IPS-20b (cell line): ENCODE results near the gene PIEZO1.
"Not testable (repeated sequence)": the region's sequence is repeated elsewhere in the genome, so short reads cannot be mapped to it uniquely, and the experiment has no call there.

Experiments used
- H3K27ac ChIP-seq: one replicate; pipeline ENCODE4 v1.5.1; 2013; ENCODE audit warnings: low read length
- H3K27me3 ChIP-seq: 2 replicates; pipeline ENCODE4 v1.6.1; 2013; ENCODE audit warnings: mild to moderate bottlenecking, low read length, inconsistent platforms; ENCODE audit not compliant: insufficient read depth
- H3K36me3 ChIP-seq: 2 replicates; pipeline ENCODE4 v1.6.1; 2013; ENCODE audit warnings: low read depth, mild to moderate bottlenecking, inconsistent platforms, low read length, moderate library complexity; ENCODE audit not compliant: insufficient read depth
- H3K4me1 ChIP-seq: 2 replicates; pipeline ENCODE4 v1.6.1; 2013; ENCODE audit warnings: mild to moderate bottlenecking, control low read depth, inconsistent platforms, low read length, moderate library complexity; ENCODE audit not compliant: insufficient read depth
- H3K4me3 ChIP-seq: 2 replicates; pipeline ENCODE4 v1.5.1; 2013; ENCODE audit warnings: mild to moderate bottlenecking, low read length, inconsistent platforms
- H3K9ac ChIP-seq: 2 replicates; pipeline ENCODE4 v1.6.1; 2013; ENCODE audit warnings: low read depth, mild to moderate bottlenecking, inconsistent platforms, low read length, moderate library complexity
- H3K9me3 ChIP-seq: 2 replicates; pipeline ENCODE4 v1.6.1; 2013; ENCODE audit warnings: mild to moderate bottlenecking, low read depth, low read length, inconsistent platforms; ENCODE audit not compliant: insufficient read depth

Gene PIEZO1

DNA sequence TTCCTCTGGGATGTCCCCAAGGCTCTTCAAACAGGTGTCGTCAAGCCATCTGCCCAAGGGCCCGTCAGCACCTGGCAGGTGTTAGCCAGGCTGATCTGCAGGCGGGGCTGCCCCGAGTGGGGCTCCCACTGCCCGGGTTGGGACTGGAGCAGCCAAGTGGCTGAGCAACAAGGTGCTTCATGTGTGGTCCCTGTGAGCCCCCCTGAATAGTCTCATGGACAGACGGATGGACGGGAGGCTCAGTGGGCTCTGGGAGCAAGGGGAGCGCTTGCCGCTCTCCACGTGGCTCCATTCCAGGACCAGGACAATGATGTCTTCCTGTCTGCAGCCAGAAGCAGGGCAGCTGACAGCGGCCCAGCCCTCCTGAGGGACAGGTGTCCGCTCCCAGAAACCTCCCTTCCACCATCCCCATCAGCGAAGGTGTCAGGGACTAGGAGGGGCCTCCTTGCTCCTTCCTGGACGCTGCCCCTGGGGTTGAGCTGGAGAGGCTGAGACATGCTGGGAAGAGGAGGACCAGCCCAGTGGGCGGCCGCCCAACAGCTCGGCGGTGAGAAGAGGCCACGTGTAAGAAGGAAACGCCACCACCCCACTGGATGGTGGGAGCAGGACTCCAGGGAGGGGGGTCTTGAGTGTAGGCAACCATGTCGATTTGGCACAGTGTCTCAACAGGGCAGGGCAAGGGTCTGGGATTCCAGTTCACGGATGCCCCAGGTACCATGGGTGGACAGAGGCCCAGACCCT, 108.3 kb downstream of the PIEZO1 start:
- Histone ChIP-seq H3K9ac (no peak overlapping the region), H3K27me3 (no peaks in the 10 kb centered on the region), H3K36me3 (no peaks in the 10 kb centered on the region), H3K4me3 (no peak overlapping the region), H3K9me3 (no peaks in the 10 kb centered on the region), H3K4me1 (peaks cover 2% of the 10 kb centered on the region; the same call in 1 of the 2 replicates), H3K27ac (no peak overlapping the region)

DNA sequence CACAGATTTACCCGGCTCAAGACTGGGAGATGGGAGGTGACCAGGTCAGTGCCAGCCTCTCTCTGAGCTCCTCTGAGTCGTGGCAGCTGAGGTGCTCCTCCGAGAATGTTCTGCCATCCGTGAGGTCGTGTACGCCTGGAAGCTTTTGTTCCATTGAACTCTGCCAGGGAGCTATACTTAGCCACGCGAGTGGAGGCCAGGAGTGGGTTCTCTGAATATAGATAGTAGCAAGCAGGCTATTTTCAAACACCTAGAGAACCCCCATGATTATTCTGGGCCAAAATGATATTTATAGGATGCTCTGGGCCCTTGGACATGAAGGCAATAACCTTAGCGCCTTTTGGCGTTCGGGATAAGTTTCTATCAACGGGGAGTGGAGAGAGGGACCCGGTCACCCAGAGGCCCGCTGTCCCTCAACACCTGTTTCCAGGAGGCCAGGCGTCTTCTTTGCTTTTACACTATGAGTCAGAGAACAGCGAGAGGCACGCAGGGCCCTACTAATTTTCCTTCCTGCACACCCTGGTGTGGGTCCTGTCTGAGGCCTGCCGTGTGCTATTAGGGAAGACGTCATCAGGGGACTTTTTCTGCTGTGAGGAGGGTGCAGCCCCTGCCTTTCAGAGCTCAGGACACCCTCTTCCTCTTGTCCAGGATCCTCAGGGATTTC, 111.2 kb downstream of the PIEZO1 start:
- H3K9me3 ChIP-seq, result no peaks in the 10 kb centered on the region
- no peak overlapping the region for H3K9ac ChIP-seq
- no peak overlapping the region for H3K27ac ChIP-seq
- no peaks in the 10 kb centered on the region for H3K36me3 ChIP-seq
- no peak overlapping the region for H3K4me3 ChIP-seq
- H3K27me3 ChIP-seq, result no peaks in the 10 kb centered on the region
- peaks cover 2% of the 10 kb centered on the region; the same call in 1 of the 2 replicates for H3K4me1 ChIP-seq

DNA sequence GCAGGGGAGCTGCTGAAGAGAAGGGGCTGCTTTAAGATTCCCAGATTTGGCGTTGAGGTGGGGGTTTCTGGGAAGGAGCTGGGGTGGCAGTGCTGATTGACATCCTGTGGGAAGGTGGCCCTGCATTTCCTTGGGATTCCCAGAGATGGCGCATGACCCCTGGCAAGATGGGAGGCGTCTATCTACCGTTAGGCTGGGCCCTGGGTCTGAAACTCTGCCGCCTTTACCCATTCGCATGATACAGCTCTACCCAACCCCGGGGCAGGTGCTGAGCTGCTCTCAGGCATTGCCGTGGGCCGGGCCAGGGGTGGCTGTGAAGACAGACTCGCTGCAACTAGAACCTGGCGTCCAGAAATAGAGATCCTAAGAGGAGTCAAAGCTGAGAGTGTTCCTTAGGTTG, 112.2 kb downstream of the PIEZO1 start:
- H3K27me3 ChIP-seq, result no peaks in the 10 kb centered on the region
- no peak overlapping the region for H3K4me3 ChIP-seq
- no peaks in the 10 kb centered on the region for H3K9me3 ChIP-seq
- no peak overlapping the region for H3K27ac ChIP-seq
- H3K9ac ChIP-seq, result peak overlapping the region; percentile 45; the same call in 1 of the 2 replicates
- H3K36me3 ChIP-seq, result no peaks in the 10 kb centered on the region
- peaks cover 2% of the 10 kb centered on the region; the same call in 1 of the 2 replicates for H3K4me1 ChIP-seq

DNA sequence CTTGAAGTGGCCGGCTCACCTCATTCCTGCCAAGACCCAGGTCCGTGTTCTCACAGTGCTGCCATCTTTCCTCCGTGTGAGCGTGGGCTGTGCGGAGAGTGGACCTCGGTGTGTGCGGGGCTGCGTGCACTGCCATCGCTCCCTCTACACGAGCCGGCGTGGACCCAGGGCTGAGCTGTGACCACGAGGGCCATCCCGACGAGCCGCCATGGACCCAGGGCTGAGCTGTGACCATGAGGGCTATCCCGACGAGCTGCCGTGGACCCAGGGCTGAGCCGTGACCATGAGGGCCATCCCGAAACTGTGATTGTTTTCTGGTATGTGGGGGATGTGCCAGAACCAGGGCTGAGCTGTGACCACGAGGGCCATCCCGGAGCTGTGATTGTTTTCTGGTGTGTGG, 113.2 kb downstream of the PIEZO1 start:
- no peaks in the 10 kb centered on the region for H3K9me3 ChIP-seq
- H3K9ac ChIP-seq, result no peak overlapping the region
- no peaks in the 10 kb centered on the region for H3K27me3 ChIP-seq
- H3K4me1 ChIP-seq, result peaks cover 2% of the 10 kb centered on the region; the same call in 1 of the 2 replicates
- no peak overlapping the region for H3K27ac ChIP-seq
- H3K36me3 ChIP-seq, result no peaks in the 10 kb centered on the region
- H3K4me3 ChIP-seq, result no peak overlapping the region

DNA sequence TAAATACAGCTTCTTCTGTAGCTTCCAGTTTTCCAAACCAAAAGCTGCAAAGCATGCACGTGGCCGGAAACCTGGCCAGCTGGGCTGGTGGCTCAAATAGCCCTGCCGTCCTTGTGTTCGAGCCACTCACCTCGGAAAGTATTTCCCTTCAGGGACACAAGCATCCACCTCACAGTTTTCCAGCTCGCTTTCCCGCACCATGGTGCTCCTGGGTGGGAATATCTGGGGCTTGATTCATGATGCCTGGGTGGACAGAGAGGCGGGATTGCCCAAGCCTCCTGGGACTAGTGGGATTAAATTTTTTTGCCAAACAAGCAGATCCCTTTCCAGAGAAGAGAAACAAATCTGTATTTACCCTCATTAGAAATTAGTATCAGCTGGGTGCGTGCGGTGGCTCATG, 115.0 kb downstream of the PIEZO1 start:
- no peak overlapping the region for H3K4me3 ChIP-seq
- H3K36me3 ChIP-seq, result no peaks in the 10 kb centered on the region
- no peak overlapping the region for H3K9ac ChIP-seq
- H3K27me3 ChIP-seq, result no peaks in the 10 kb centered on the region
- H3K4me1 ChIP-seq, result peaks cover 2% of the 10 kb centered on the region; the same call in 1 of the 2 replicates
- H3K9me3 ChIP-seq, result no peaks in the 10 kb centered on the region
- no peak overlapping the region for H3K27ac ChIP-seq

DNA sequence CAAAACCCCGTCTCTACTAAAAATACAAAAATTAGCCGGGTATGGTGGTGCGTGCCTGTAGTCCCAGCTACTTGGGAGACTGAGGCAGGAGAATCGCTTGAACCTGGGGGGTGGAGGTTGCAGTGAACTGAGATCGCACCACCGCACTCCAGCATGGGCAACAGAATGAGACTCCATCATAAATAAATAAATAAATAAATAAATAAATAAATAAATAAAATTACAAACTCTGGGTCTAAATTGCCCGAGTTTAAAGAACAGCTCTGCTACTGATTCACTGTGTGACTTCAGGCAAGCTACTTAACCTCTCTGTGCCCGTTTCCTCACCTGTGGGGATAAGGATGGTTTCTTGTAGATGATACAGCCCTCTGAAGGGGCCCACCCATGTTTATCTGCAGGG, 115.5 kb downstream of the PIEZO1 start:
- not testable (repeated sequence) for H3K9ac ChIP-seq, H3K9me3 ChIP-seq, H3K36me3 ChIP-seq, H3K27ac ChIP-seq, H3K27me3 ChIP-seq, H3K4me1 ChIP-seq, H3K4me3 ChIP-seq

DNA sequence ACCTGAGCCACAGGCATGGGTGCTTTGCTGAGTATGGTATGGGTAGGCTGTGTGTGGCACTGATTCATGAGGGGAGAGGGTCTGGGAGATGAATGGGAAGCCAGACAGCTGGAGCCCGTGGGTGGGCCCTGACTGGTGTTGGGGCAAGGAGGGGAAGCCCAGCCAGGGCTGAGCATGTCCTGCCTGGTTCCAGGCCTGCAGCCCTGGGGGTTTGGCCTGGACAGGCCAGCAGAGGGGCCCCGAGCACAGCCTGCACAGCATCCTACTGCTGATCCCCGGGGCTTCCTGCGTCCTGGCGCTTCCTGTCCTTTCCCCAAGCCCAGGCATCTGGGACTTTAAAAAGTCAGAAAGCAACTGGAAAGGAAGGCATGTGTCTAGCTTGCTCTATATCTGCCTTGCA, 117.6 kb downstream of the PIEZO1 start:
- Histone ChIP-seq H3K9ac (no peak overlapping the region), H3K27me3 (no peaks in the 10 kb centered on the region; the same call in 1 of the 2 replicates), H3K27ac (no peak overlapping the region), H3K4me3 (no peak overlapping the region), H3K36me3 (no peaks in the 10 kb centered on the region), H3K4me1 (no peaks in the 10 kb centered on the region; the same call in 1 of the 2 replicates), H3K9me3 (no peaks in the 10 kb centered on the region)

DNA sequence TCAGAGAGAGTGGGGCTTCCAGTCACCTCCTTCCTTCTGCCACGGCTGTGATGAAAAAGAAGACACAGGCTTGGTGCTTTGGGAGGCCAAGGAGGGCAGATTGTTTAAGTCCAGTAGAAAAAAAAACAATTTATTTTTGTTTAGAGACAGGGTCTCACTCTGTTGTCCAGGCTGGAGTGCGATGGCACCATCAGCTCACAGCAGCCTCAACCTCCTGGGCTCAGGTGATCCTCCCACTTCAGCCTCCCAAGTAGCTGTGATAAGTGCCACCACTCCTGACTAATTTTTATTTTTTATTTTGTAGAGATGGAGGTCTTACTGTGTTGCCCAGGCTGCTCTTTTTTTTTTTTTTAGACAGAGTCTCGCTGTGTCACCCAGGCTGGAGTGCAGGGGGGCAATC, 119.5 kb downstream of the PIEZO1 start:
- H3K27ac ChIP-seq, result no peak overlapping the region
- H3K27me3 ChIP-seq, result no peaks in the 10 kb centered on the region; the same call in 1 of the 2 replicates
- no peak overlapping the region for H3K9ac ChIP-seq
- no peaks in the 10 kb centered on the region for H3K36me3 ChIP-seq
- no peaks in the 10 kb centered on the region for H3K9me3 ChIP-seq
- H3K4me3 ChIP-seq, result no peak overlapping the region
- H3K4me1 ChIP-seq, result peaks cover 6% of the 10 kb centered on the region; the same call in 1 of the 2 replicates
